ENCODE measurements around the gene NT5DC3. TPM values are rescaled to one million over a fixed set of nuclear protein-coding genes. Genes with fewer than 3 reads are reported as not detected.

Gene NT5DC3
- total and polyA plus RNA-seq, 9 of the 15 experiments (the other 6 are each of a cell fraction or from before 2014, with no cell fraction given) = 6.3 to 33.5 (median 24.5) TPM

- TF ChIP-seq KLF10 (CRISPR knock-in tag; IDR thresholded peaks at IDR 0.05) (no peak), ZNF324 (CRISPR knock-in tag; IDR thresholded peaks at IDR 0.05) (no peak), BDP1 (IDR thresholded peaks at IDR 0.05; ENCODE audit: insufficient read depth, insufficient read length) (no peak), NFATC3 (IDR thresholded peaks at IDR 0.05) (no peak), RHOXF2B (CRISPR knock-in tag; conservative IDR thresholded peaks at IDR 0.05) (no peak)
Observed at GRCh38 chr12:103819892-103820291, 21.1 kb downstream of the NT5DC3 start (continued).

- Histone ChIP-seq H2AFZ (ENCODE audit: low read depth, low read length) (no peak overlapping the region), H3K9me1 (ENCODE audit: control insufficient read depth, insufficient read depth, low read length) (no peaks in the 10 kb centered on the region), H3K9me3 (replicated peaks; ENCODE audit: control insufficient read depth, insufficient read depth, low read depth, low read length) (0 out of 2 replicates have a peak, but pooled peaks cover 2% of the 10 kb centered on the region), H3K36me3 (ENCODE audit: control insufficient read depth, insufficient read depth, low read length) (peaks cover 68% of the 10 kb centered on the region), H3K4me2 (ENCODE audit: insufficient read depth, low read length) (no peak overlapping the region), H3K27me3 (ENCODE audit: control insufficient read depth in 2 of 2, insufficient read depth in 2 of 2, low read length in 2 of 2) (no peaks in the 10 kb centered on the region), H3K27ac (ENCODE audit: extremely low read depth, low read depth, low read length) (no peak overlapping the region), H4K20me1 (replicated peaks; ENCODE audit: control insufficient read depth, insufficient read depth, low read length) (no peaks in the 10 kb centered on the region), H3K4me3 (no peak overlapping the region), H3K79me2 (ENCODE audit: control insufficient read depth, insufficient read depth, low read length) (peaks cover 84% of the 10 kb centered on the region), H3K9ac (ENCODE audit: insufficient read depth in 1 of 2, low read depth in 2 of 2, low read length in 2 of 2) (no peak overlapping the region), H3K4me1 (replicated peaks in 1 of 2; ENCODE audit: control insufficient read depth in 2 of 2, insufficient read depth in 2 of 2, low read length in 2 of 2) (no peaks in the 10 kb centered on the region; a peak in 1 of 5 replicates)
- ATAC-seq = peak; percentile 23; the same call in 1 of the 3 replicates
- BruUV-seq (replicated peaks) = no TSS peak
- TF ChIP-seq OTX1 (CRISPR knock-in tag; IDR thresholded peaks at IDR 0.05) (no peak), ZNF24 (IDR thresholded peaks at IDR 0.05) (no peak), E2F6 (IDR thresholded peaks at IDR 0.05; ENCODE audit: borderline replicate concordance in 1 of 2, extremely low read depth in 1 of 2, insufficient read depth in 1 of 2, insufficient read length in 1 of 2, low read depth in 1 of 2, low read length in 1 of 2, poor library complexity in 1 of 2, severe bottlenecking in 1 of 2) (no peak), ZNF217 (CRISPR knock-in tag; IDR thresholded peaks at IDR 0.05) (no peak), ZNF785 (CRISPR knock-in tag; IDR thresholded peaks at IDR 0.05) (no peak), ELF1 (tag; IDR thresholded peaks at IDR 0.05) (no peak), RNF2 (IDR thresholded peaks at IDR 0.05) (no peak), SAFB2 (IDR thresholded peaks at IDR 0.05; ENCODE audit: borderline replicate concordance, low read depth, low read length, severe bottlenecking) (no peak), RCOR1 (IDR thresholded peaks at IDR 0.05; ENCODE audit: borderline replicate concordance in 1 of 2, low read depth in 2 of 2, low read length in 2 of 2) (no peak), ZSCAN29 (IDR thresholded peaks at IDR 0.05) (no peak), NONO (IDR thresholded peaks at IDR 0.05; ENCODE audit: low read depth in 2 of 2, low read length in 1 of 2) (no peak), SMAD3 (CRISPR knock-in tag; conservative IDR thresholded peaks at IDR 0.05) (no peak), HNRNPUL1 (IDR thresholded peaks at IDR 0.05; ENCODE audit: low read length) (no peak), HEY1 (CRISPR knock-in tag; IDR thresholded peaks at IDR 0.05; ENCODE audit: borderline replicate concordance) (no peak), HSF4 (CRISPR knock-in tag; IDR thresholded peaks at IDR 0.05; ENCODE audit: borderline replicate concordance) (no peak), STAT6 (CRISPR knock-in tag; IDR thresholded peaks at IDR 0.05) (no peak)
- FAIRE-seq = no peak
- WGBS (ENCODE audit: insufficient coverage, low coverage, missing lambda C conversion rate) = 89% methylated on average over 2 of the region's 2 CpGs
- CTCF ChIA-PET (ENCODE audit: low intra/inter-chr PET ratio) = no interaction called here
- POLR2A ChIA-PET = interaction anchor here (3.4 kb wide), 1 partner anchor 16 kb away, joined by 18 read pairs; no protein-coding TSS in a partner anchor
- in situ Hi-C loops (cut with MboI) = no loop called here
- intact Hi-C loops (cut with micrococcal nuclease) = no loop called here
- DNase-seq (ENCODE audit: extremely low read depth in 1 of 4, low spot score in 3 of 4) = no peak
Observed at GRCh38 chr12:103819312-103819711, 21.7 kb downstream of the NT5DC3 start.
